WTC11 (cell line): ENCODE results near the gene NDUFS1. TPM values are rescaled to one million over a fixed set of nuclear protein-coding genes. Genes with fewer than 3 reads are reported as not detected.
"Not testable (repeated sequence)": the region's sequence is repeated elsewhere in the genome, so short reads cannot be mapped to it uniquely, and the experiment has no call there.

Source experiments
- ATAC-seq: fragments of 200-7000 bp; cut with Tn5 transposase; 2 replicates; pipeline ENCODE4 v1.10.0; 2021; ENCODE audit warnings: mild to moderate bottlenecking, moderate library complexity
- CTCF ChIA-PET: fragments of 300-600 bp; sonication (Branson Sonifier 250); formaldehyde crosslinking; loops from one replicate; lab custom pipeline; 2021; ENCODE audit warnings: antibody characterized with exemption; lab: Charles Lee
- POLR2A ChIA-PET: fragments of 350-600 bp; sonication (Branson Sonifier 250); formaldehyde crosslinking; loops from one replicate; lab custom pipeline; 2021; ENCODE audit warnings: antibody characterized with exemption; lab: Charles Lee
- DNase-seq: peaks from one replicate; pipeline ENCODE4 v3.0.0; 2021; ENCODE audit warnings: low spot score
- H3K27ac Mint-ChIP-seq: 2 replicates; pipeline ENCODE4 v1.8.0; 2021; ENCODE audit warnings: mixed read lengths
- H3K27me3 Mint-ChIP-seq: 2 replicates; pipeline ENCODE4 v1.8.0; 2021; ENCODE audit warnings: low read depth, mild to moderate bottlenecking, moderate library complexity, mixed read lengths
- H3K36me3 Mint-ChIP-seq: 2 replicates; pipeline ENCODE4 v1.8.0; 2021; ENCODE audit warnings: mixed read lengths
- H3K4me1 Mint-ChIP-seq: 2 replicates; pipeline ENCODE4 v1.8.0; 2022; ENCODE audit warnings: mixed read lengths
- H3K4me3 Mint-ChIP-seq: 2 replicates; pipeline ENCODE4 v1.8.0; 2021; ENCODE audit warnings: mild to moderate bottlenecking, moderate library complexity, mixed read lengths
- H3K9me3 Mint-ChIP-seq: 2 replicates; pipeline ENCODE4 v1.8.0; 2021; ENCODE audit warnings: mixed read lengths
- ATF6 ChIP-seq: sonication (generic); formaldehyde crosslinking; IDR thresholded peaks from 2 replicates; pipeline ENCODE4 v1.8.1; 2023; ENCODE audit warnings: mild to moderate bottlenecking, missing genetic modification reagents
- CTCF ChIP-seq: fragments of 200-600 bp; IDR thresholded peaks from 2 replicates; pipeline ENCODE4 v1.8.0; 2022; ENCODE audit warnings: antibody characterized with exemption
- GABPB1 ChIP-seq: sonication (generic); formaldehyde crosslinking; IDR thresholded peaks from 2 replicates; pipeline ENCODE4 v1.8.1; 2023; ENCODE audit warnings: mild to moderate bottlenecking, missing genetic modification reagents
- GTF2I ChIP-seq: fragments of 250-450 bp; sonication (Bioruptor Pico); conservative IDR thresholded peaks from 2 replicates; pipeline ENCODE4 v1.4.0; 2021; ENCODE audit warnings: mild to moderate bottlenecking
- IRF2 ChIP-seq: sonication (generic); formaldehyde crosslinking; IDR thresholded peaks from 2 replicates; pipeline ENCODE4 v1.8.0; 2022; ENCODE audit warnings: low read depth, missing genetic modification reagents, borderline replicate concordance
- MYBL2 ChIP-seq: sonication (generic); formaldehyde crosslinking; IDR thresholded peaks from 2 replicates; pipeline ENCODE4 v1.8.1; 2023; ENCODE audit warnings: mild to moderate bottlenecking, moderate library complexity, missing genetic modification reagents
- OVOL2 ChIP-seq: fragments of 250-450 bp; sonication (Bioruptor Pico); IDR thresholded peaks from 2 replicates; pipeline ENCODE4 v1.9.0; 2021; ENCODE audit warnings: mild to moderate bottlenecking, borderline replicate concordance
- PRRX2 ChIP-seq: fragments of 250-450 bp; sonication (Bioruptor Pico); IDR thresholded peaks from 2 replicates; pipeline ENCODE4 v1.8.0; 2021; ENCODE audit warnings: mild to moderate bottlenecking
- SMAD4 ChIP-seq: sonication (generic); formaldehyde crosslinking; IDR thresholded peaks from 2 replicates; pipeline ENCODE4 v1.8.0; 2022; ENCODE audit warnings: mild to moderate bottlenecking, missing genetic modification reagents
- TEAD1 ChIP-seq: sonication (generic); formaldehyde crosslinking; IDR thresholded peaks from 2 replicates; pipeline ENCODE4 v1.8.0; 2022; ENCODE audit warnings: mild to moderate bottlenecking, missing genetic modification reagents
- total RNA-seq: library from RNA; stranded (reverse); gene quantifications from 3 replicates; pipeline ENCODE4 v1.2.3, GENCODE V29; 2021
- TF ChIP-seq, protein P1 (sequence below): fragments of 250-450 bp; sonication (Bioruptor Pico); IDR thresholded peaks from 2 replicates; pipeline ENCODE4 v1.9.0; 2021; ENCODE audit warnings: mild to moderate bottlenecking
- TF ChIP-seq, protein P2 (sequence below): sonication (generic); formaldehyde crosslinking; IDR thresholded peaks from 2 replicates; pipeline ENCODE4 v1.8.0; 2022; ENCODE audit warnings: mild to moderate bottlenecking, missing genetic modification reagents
- TF ChIP-seq, protein P3 (sequence below): fragments of 250-450 bp; sonication (Bioruptor Pico); conservative IDR thresholded peaks from 2 replicates; pipeline ENCODE4 v1.9.0; 2021; ENCODE audit warnings: mild to moderate bottlenecking
- TF ChIP-seq, protein P4 (sequence below): sonication (generic); formaldehyde crosslinking; IDR thresholded peaks from 2 replicates; pipeline ENCODE4 v1.8.0; 2023; ENCODE audit warnings: mild to moderate bottlenecking, missing genetic modification reagents

Gene NDUFS1
- total RNA-seq, 1 experiment from 2014 or later: 106 TPM

DNA sequence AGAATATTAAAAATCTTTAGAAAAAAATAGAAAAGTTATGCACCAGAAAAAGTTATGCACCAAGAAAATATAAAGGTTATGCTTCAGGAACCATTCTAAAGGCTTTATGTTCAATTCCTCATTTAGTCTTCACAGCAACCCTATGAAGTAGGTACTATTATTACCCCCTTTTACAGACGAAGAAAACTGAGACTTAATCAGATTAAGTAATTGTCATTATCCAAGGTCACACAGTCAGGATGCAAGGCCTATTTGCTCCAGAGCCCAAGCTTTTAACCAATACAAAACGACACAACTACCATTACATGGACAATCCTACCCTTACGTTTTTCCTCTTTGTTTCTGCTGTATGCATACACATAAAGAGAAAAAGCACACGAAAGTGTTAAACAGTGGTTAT, 78.3 kb downstream of the NDUFS1 start:
- ChIA-PET POLR2A (interaction anchor here (0.7 kb wide), 1 partner anchor 139 kb away, joined by 4 read pairs; no protein-coding TSS in a partner anchor), CTCF (no interaction called here)
- Mint-ChIP-seq H3K4me3 (peak overlapping the region; percentile 94), H3K27ac (peak overlapping the region; percentile 97), H3K4me1 (peaks cover 56% of the 10 kb centered on the region), H3K9me3 (no peaks in the 10 kb centered on the region), H3K36me3 (peaks cover 1% of the 10 kb centered on the region), H3K27me3 (no peaks in the 10 kb centered on the region; the same call in 1 of the 2 replicates)
- DNase-seq (no peak), ATAC-seq (no peak)
- TF ChIP-seq GTF2I (CRISPR knock-in tag): 0 out of 2 replicates have a peak, but pooled peaks have one; percentile 7
- TF ChIP-seq, protein P1, sequence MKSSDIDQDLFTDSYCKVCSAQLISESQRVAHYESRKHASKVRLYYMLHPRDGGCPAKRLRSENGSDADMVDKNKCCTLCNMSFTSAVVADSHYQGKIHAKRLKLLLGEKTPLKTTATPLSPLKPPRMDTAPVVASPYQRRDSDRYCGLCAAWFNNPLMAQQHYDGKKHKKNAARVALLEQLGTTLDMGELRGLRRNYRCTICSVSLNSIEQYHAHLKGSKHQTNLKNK (CRISPR knock-in tag): no peak

GRCh38 chr2:206079699-206080465, 79.4 kb downstream of the NDUFS1 start:
- Mint-ChIP-seq H3K36me3 (no peaks in the 10 kb centered on the region), H3K27ac (peak overlapping the region; percentile 99), H3K9me3 (no peaks in the 10 kb centered on the region), H3K4me1 (peaks cover 60% of the 10 kb centered on the region), H3K27me3 (no peaks in the 10 kb centered on the region; the same call in 1 of the 2 replicates), H3K4me3 (peak overlapping the region; percentile 57)
- POLR2A ChIA-PET: interaction anchor here (0.5 to 0.7 kb wide), 2 partner anchors 14 to 137 kb away, joined by 4 to 5 read pairs; no protein-coding TSS in a partner anchor
- ATAC-seq (peak; percentile 77), DNase-seq (no peak)
- CTCF ChIA-PET: interaction anchor here (0.6 to 1.2 kb wide), 2 partner anchors 9 to 78 kb away, joined by 3 read pairs; no protein-coding TSS in a partner anchor
- TF ChIP-seq OVOL2 (CRISPR knock-in tag): no peak
- TF ChIP-seq IRF2 (CRISPR knock-in tag): no peak
- TF ChIP-seq, protein P2, sequence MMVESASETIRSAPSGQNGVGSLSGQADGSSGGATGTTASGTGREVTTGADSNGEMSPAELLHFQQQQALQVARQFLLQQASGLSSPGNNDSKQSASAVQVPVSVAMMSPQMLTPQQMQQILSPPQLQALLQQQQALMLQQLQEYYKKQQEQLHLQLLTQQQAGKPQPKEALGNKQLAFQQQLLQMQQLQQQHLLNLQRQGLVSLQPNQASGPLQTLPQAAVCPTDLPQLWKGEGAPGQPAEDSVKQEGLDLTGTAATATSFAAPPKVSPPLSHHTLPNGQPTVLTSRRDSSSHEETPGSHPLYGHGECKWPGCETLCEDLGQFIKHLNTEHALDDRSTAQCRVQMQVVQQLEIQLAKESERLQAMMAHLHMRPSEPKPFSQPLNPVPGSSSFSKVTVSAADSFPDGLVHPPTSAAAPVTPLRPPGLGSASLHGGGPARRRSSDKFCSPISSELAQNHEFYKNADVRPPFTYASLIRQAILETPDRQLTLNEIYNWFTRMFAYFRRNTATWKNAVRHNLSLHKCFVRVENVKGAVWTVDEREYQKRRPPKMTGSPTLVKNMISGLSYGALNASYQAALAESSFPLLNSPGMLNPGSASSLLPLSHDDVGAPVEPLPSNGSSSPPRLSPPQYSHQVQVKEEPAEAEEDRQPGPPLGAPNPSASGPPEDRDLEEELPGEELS (CRISPR knock-in tag): 0 out of 2 replicates have a peak, but pooled peaks have one; percentile 27
- peak; percentile 37; the same call in 1 of the 2 replicates for TF ChIP-seq TEAD1 (CRISPR knock-in tag)
- TF ChIP-seq GTF2I (CRISPR knock-in tag): no peak
- no peak for TF ChIP-seq CTCF
- TF ChIP-seq, protein P3, sequence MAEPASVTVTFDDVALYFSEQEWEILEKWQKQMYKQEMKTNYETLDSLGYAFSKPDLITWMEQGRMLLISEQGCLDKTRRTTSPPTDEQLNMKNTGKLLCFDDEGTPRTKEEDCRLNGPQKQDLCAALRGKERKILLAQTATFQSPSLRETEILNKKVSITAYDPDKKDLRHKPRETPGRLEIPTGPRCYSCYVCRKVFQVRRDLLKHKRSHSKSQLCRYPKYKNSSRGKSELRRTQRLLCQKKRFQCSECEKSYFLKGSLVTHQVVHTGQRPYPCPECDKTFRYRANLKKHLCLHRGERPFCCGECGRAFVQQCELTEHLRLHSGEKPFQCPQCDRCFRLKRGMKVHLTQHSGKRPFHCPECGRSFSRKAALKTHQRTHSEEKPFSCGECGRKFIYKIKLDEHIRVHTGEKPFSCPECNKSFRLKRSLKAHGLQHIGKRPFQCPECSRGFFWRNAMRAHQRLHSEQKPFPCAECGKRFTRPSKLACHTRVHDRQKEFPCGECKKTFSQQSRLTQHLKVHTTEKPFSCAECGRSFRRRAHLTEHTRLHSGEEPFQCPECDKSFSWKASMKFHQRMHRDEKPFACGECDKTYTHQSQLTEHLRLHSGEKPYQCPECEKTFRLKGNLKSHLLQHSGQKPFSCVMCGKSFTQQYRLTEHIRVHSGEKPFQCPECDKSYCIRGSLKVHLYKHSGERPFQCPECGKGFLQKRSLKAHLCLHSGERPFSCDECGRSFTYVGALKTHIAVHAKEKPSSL (CRISPR knock-in tag): no peak

GRCh38 chr2:206077879-206078278, 81.4 kb downstream of the NDUFS1 start:
- ATAC-seq, H3K4me3 Mint-ChIP-seq, POLR2A ChIA-PET, H3K9me3 Mint-ChIP-seq, H3K36me3 Mint-ChIP-seq, CTCF ChIA-PET, H3K27me3 Mint-ChIP-seq, DNase-seq: not testable (repeated sequence)
- Mint-ChIP-seq H3K4me1 (peaks cover 61% of the 10 kb centered on the region), H3K27ac (peak overlapping the region; percentile 99)
- TF ChIP-seq GABPB1: 0 out of 2 replicates have a peak, but pooled peaks have one; percentile 15

DNA sequence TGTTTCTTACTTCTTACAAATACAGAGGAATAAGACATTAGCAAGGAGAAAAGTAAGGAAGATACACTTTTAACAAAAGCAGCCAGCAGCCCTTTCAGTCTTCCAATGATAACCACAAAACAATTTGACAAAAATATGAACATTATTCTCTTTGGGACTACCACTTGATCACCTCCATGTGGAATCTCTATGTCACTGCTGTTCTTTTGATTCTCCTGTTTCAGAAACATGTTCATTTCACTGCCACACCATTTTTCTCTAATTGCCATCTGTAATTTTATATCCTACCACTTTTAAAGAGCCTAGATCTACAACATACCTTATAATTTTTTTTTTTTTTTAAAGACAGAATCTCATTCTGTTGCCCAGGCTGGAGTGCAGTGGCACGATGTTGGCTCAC, 84.1 kb downstream of the NDUFS1 start:
- Mint-ChIP-seq H3K4me1 (peaks cover 56% of the 10 kb centered on the region), H3K27ac (peak overlapping the region; percentile 15; the same call in 1 of the 2 replicates), H3K9me3 (no peaks in the 10 kb centered on the region), H3K27me3 (no peaks in the 10 kb centered on the region), H3K4me3 (no peak overlapping the region), H3K36me3 (0 out of 2 replicates have a peak, but pooled peaks cover 3% of the 10 kb centered on the region)
- DNase-seq (no peak), ATAC-seq (no peak)
- ChIA-PET CTCF (no interaction called here), POLR2A (no interaction called here)
- TF ChIP-seq IRF2 (CRISPR knock-in tag) (no peak), PRRX2 (CRISPR knock-in tag) (no peak), ATF6 (CRISPR knock-in tag) (no peak), SMAD4 (CRISPR knock-in tag) (no peak), MYBL2 (CRISPR knock-in tag) (no peak)
- TF ChIP-seq, protein P4, sequence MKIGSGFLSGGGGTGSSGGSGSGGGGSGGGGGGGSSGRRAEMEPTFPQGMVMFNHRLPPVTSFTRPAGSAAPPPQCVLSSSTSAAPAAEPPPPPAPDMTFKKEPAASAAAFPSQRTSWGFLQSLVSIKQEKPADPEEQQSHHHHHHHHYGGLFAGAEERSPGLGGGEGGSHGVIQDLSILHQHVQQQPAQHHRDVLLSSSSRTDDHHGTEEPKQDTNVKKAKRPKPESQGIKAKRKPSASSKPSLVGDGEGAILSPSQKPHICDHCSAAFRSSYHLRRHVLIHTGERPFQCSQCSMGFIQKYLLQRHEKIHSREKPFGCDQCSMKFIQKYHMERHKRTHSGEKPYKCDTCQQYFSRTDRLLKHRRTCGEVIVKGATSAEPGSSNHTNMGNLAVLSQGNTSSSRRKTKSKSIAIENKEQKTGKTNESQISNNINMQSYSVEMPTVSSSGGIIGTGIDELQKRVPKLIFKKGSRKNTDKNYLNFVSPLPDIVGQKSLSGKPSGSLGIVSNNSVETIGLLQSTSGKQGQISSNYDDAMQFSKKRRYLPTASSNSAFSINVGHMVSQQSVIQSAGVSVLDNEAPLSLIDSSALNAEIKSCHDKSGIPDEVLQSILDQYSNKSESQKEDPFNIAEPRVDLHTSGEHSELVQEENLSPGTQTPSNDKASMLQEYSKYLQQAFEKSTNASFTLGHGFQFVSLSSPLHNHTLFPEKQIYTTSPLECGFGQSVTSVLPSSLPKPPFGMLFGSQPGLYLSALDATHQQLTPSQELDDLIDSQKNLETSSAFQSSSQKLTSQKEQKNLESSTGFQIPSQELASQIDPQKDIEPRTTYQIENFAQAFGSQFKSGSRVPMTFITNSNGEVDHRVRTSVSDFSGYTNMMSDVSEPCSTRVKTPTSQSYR: no peak
